ENCODE results near the gene MYO9A. TPM values are rescaled to one million over a fixed set of nuclear protein-coding genes. Genes with fewer than 3 reads are reported as not detected.
"Not testable (repeated sequence)": the region's sequence is repeated elsewhere in the genome, so short reads cannot be mapped to it uniquely, and the experiment has no call there.

MYO9A gene
- polyA plus RNA-seq, 3 donors: 2.2 to 7.9 (median 5.7) TPM

- 97 to 100% (median 98%) methylated on average over 2 of the region's 2 CpGs for WGBS, 3 donors
- H3K27ac ChIP-seq (ENCODE audit: low read depth, low read length): no peak overlapping the region
Observed at GRCh38 chr15:72106068-72106467, 11.9 kb downstream of the MYO9A start.

GRCh38 chr15:72105111-72105510, 12.8 kb downstream of the MYO9A start:
- 91 to 98% (median 97%) methylated on average over 3 of the region's 3 CpGs for WGBS, 3 donors

GRCh38 chr15:72100551-72100950, 17.4 kb downstream of the MYO9A start:
- not testable (repeated sequence) for H3K27ac ChIP-seq (ENCODE audit: low read depth, low read length)
- 95 to 98% (median 97%) methylated on average over 8 to 26 of the region's 33 CpGs for WGBS, 3 donors

More at GRCh38 chr15:72105111-72105510, 12.8 kb downstream of the MYO9A start:
- no peak overlapping the region for H3K27ac ChIP-seq (ENCODE audit: low read depth, low read length)

GRCh38 chr15:72099155-72099554, 18.8 kb downstream of the MYO9A start:
- no peak overlapping the region for H3K27ac ChIP-seq (ENCODE audit: low read depth, low read length)
- WGBS, 3 donors: 93 to 98% (median 96%) methylated on average over 4 of the region's 4 CpGs

- H3K27ac ChIP-seq (ENCODE audit: low read depth, low read length): no peak overlapping the region
Observed at GRCh38 chr15:72098040-72098439, 19.9 kb downstream of the MYO9A start.

GRCh38 chr15:72096796-72097195, 21.2 kb downstream of the MYO9A start:
- H3K27ac ChIP-seq (ENCODE audit: low read depth, low read length): no peak overlapping the region
- 93 to 97% (median 94%) methylated on average over 1 of the region's 1 CpG for WGBS, 3 donors

- H3K27ac ChIP-seq (ENCODE audit: low read depth, low read length): no peak overlapping the region
Observed at GRCh38 chr15:72092691-72093090, 25.3 kb downstream of the MYO9A start.

GRCh38 chr15:72092006-72092405, 25.9 kb downstream of the MYO9A start:
- no peak overlapping the region for H3K27ac ChIP-seq (ENCODE audit: low read depth, low read length)
- WGBS, 3 donors: 95 to 100% (median 96%) methylated on average over 3 of the region's 3 CpGs

- 89 to 91% (median 91%) methylated on average over 9 of the region's 9 CpGs for WGBS, 3 donors
Observed at GRCh38 chr15:72086920-72087648, 30.9 kb downstream of the MYO9A start.

GRCh38 chr15:72086010-72086697, 31.8 kb downstream of the MYO9A start:
- WGBS, 3 donors: 89 to 95% (median 92%) methylated on average over 11 of the region's 11 CpGs
- no peak overlapping the region for H3K27ac ChIP-seq (ENCODE audit: low read depth, low read length)

More at GRCh38 chr15:72086920-72087648, 30.9 kb downstream of the MYO9A start:
- no peak overlapping the region for H3K27ac ChIP-seq (ENCODE audit: low read depth, low read length)

GRCh38 chr15:72082176-72082575, 35.8 kb downstream of the MYO9A start:
- H3K27ac ChIP-seq (ENCODE audit: low read depth, low read length): no peak overlapping the region
- 91 to 96% (median 93%) methylated on average over 1 of the region's 1 CpG for WGBS, 3 donors

GRCh38 chr15:72078887-72079286, 39.1 kb downstream of the MYO9A start:
- H3K27ac ChIP-seq (ENCODE audit: low read depth, low read length): no peak overlapping the region
- 85 to 90% (median 86%) methylated on average over 6 of the region's 6 CpGs for WGBS, 3 donors

- H3K27ac ChIP-seq (ENCODE audit: low read depth, low read length): no peak overlapping the region
- 96 to 100% (median 100%) methylated on average over 1 of the region's 1 CpG for WGBS, 3 donors
Observed at GRCh38 chr15:72077950-72078349, 40.0 kb downstream of the MYO9A start.

GRCh38 chr15:72074335-72075060, 43.5 kb downstream of the MYO9A start:
- WGBS, 3 donors: 79 to 85% (median 83%) methylated on average over 5 of the region's 5 CpGs
- no peak overlapping the region for H3K27ac ChIP-seq (ENCODE audit: low read depth, low read length)

GRCh38 chr15:72071448-72071825, 46.5 kb downstream of the MYO9A start:
- 94 to 97% (median 96%) methylated on average over 8 of the region's 8 CpGs for WGBS, 3 donors

GRCh38 chr15:72070817-72071447, 47.0 kb downstream of the MYO9A start:
- H3K27ac ChIP-seq (ENCODE audit: low read depth, low read length): no peak overlapping the region
- 75 to 86% (median 83%) methylated on average over 1 of the region's 1 CpG for WGBS, 3 donors

More at GRCh38 chr15:72071448-72071825, 46.5 kb downstream of the MYO9A start:
- H3K27ac ChIP-seq (ENCODE audit: low read depth, low read length): not testable (repeated sequence)

- H3K27ac ChIP-seq (ENCODE audit: low read depth, low read length): no peak overlapping the region
Observed at GRCh38 chr15:72068856-72069255, 49.1 kb downstream of the MYO9A start.

GRCh38 chr15:72065801-72066200, 52.1 kb downstream of the MYO9A start:
- WGBS, 3 donors: 84 to 93% (median 92%) methylated on average over 2 of the region's 2 CpGs
- H3K27ac ChIP-seq (ENCODE audit: low read depth, low read length): no peak overlapping the region

GRCh38 chr15:72063186-72063585, 54.8 kb downstream of the MYO9A start:
- H3K27ac ChIP-seq (ENCODE audit: low read depth, low read length): no peak overlapping the region
